ENCODE results near the gene EXOC6B.
A peak's percentile ranks its signal among the peaks of the same experiment; 100 is the strongest.

Gene EXOC6B

GRCh38 chr2:72145289-72145657, 680.6 kb downstream of the EXOC6B start:
- peak overlapping the region; percentile 53 for H3K4me3 ChIP-seq (ENCODE audit: low read depth, low read length)
- ChIA-PET CTCF (interaction anchor here (0.6 to 1.0 kb wide), 2 partner anchors 11 to 355 kb away, joined by 3 read pairs; no protein-coding TSS in a partner anchor), POLR2A (interaction anchor here (1.1 kb wide), 1 partner anchor 29 kb away, joined by 3 read pairs; no protein-coding TSS in a partner anchor)
- no peaks in the 10 kb centered on the region for H3K9me3 ChIP-seq (ENCODE audit: control insufficient read depth, insufficient read depth, low read depth, low read length)
- peaks cover 11% of the 10 kb centered on the region for H3K4me1 ChIP-seq (ENCODE audit: control insufficient read depth, insufficient read depth, low read length)
- peak; percentile 54 for TF ChIP-seq ZIC2 (tag by site-specific recombination; IDR thresholded peaks at IDR 0.05)
- 0 out of 2 replicates have a peak, but pooled peaks have one; percentile 37 for TF ChIP-seq ZEB2 (tag by site-specific recombination; IDR thresholded peaks at IDR 0.05)
- TF ChIP-seq ZNF335 (tag by site-specific recombination; conservative IDR thresholded peaks at IDR 0.05), result peak; percentile 48
- TF ChIP-seq GLIS1 (tag by site-specific recombination; IDR thresholded peaks at IDR 0.05), result 0 out of 2 replicates have a peak, but pooled peaks have one; percentile 21
- 0 out of 2 replicates have a peak, but pooled peaks have one; percentile 71 for TF ChIP-seq ZBTB17 (tag by site-specific recombination; IDR thresholded peaks at IDR 0.05)
- TF ChIP-seq ZNF341 (tag by site-specific recombination; IDR thresholded peaks at IDR 0.05; ENCODE audit: low read depth), result peak; percentile 75
- peak; percentile 76; the same call in 1 of the 2 replicates for TF ChIP-seq ZFP69B (tag by site-specific recombination; IDR thresholded peaks at IDR 0.05)
- peak; percentile 92 for TF ChIP-seq ZNF692 (tag by site-specific recombination; IDR thresholded peaks at IDR 0.05)
- TF ChIP-seq ZNF404 (tag by site-specific recombination; IDR thresholded peaks at IDR 0.05), result no peak
- TF ChIP-seq ZBTB8A (tag by site-specific recombination; IDR thresholded peaks at IDR 0.05), result peak; percentile 57; the same call in 1 of the 2 replicates
- TF ChIP-seq KLF16 (tag by site-specific recombination; IDR thresholded peaks at IDR 0.05), result peak; percentile 37; the same call in 1 of the 2 replicates
- no peak for TF ChIP-seq ZSCAN16 (tag by site-specific recombination; IDR thresholded peaks at IDR 0.05)
- TF ChIP-seq ZBTB10 (tag by site-specific recombination; IDR thresholded peaks at IDR 0.05), result 0 out of 2 replicates have a peak, but pooled peaks have one; percentile 10
- TF ChIP-seq ZNF777 (tag by site-specific recombination; IDR thresholded peaks at IDR 0.05; ENCODE audit: borderline replicate concordance), result no peak
- 0 out of 2 replicates have a peak, but pooled peaks have one; percentile 5 for TF ChIP-seq EGR2 (tag by site-specific recombination; IDR thresholded peaks at IDR 0.05; ENCODE audit: low read depth)
- no peak for TF ChIP-seq ZNF596 (tag by site-specific recombination; IDR thresholded peaks at IDR 0.05)
- 0 out of 2 replicates have a peak, but pooled peaks have one; percentile 9 for TF ChIP-seq PRDM1 (tag by site-specific recombination; IDR thresholded peaks at IDR 0.05)
- peak; percentile 42; the same call in 1 of the 2 replicates for TF ChIP-seq ZNF366 (tag by site-specific recombination; conservative IDR thresholded peaks at IDR 0.05)
- TF ChIP-seq ZNF148 (tag by site-specific recombination; IDR thresholded peaks at IDR 0.05; ENCODE audit: borderline replicate concordance), result no peak
- peak; percentile 65 for TF ChIP-seq SP3 (tag by site-specific recombination; IDR thresholded peaks at IDR 0.05)
- TF ChIP-seq ZNF398 (tag by site-specific recombination; IDR thresholded peaks at IDR 0.05), result peak; percentile 40
- no peak for TF ChIP-seq ZNF2 (tag by site-specific recombination; IDR thresholded peaks at IDR 0.05)
- TF ChIP-seq ZNF560 (tag by site-specific recombination; IDR thresholded peaks at IDR 0.05; ENCODE audit: borderline replicate concordance), result no peak
- TF ChIP-seq PATZ1 (tag by site-specific recombination; IDR thresholded peaks at IDR 0.05), result 0 out of 2 replicates have a peak, but pooled peaks have one; percentile 42
- TF ChIP-seq ZBTB26 (tag by site-specific recombination; optimal IDR thresholded peaks at IDR 0.05), result peak; percentile 75
- H3K27ac ChIP-seq (ENCODE audit: extremely low read depth, low read depth, low read length), result peak overlapping the region; percentile 54; the same call in 1 of the 2 replicates
- H3K36me3 ChIP-seq (ENCODE audit: control insufficient read depth in 2 of 2, insufficient read depth in 1 of 2, low read length in 2 of 2), result no peaks in the 10 kb centered on the region
